Left kidney (tissue), 2 donors: ENCODE results near the gene PDCD6IP. TPM values are rescaled to one million over a fixed set of nuclear protein-coding genes. Genes with fewer than 3 reads are reported as not detected.

Experiments
- DNase-seq: peaks from one replicate; pipeline ENCODE4 v3.0.0-alpha.2; 2013
- polyA plus RNA-seq: library from polyadenylated mRNA; unstranded; fragments of 120-200 nt; gene quantifications from one replicate; pipeline ENCODE4 v1.2.1, GENCODE V29; 2013; ENCODE audit not compliant: insufficient read length

The PDCD6IP gene
- polyA plus RNA-seq, 1 donor = 170 TPM

GRCh38 chr3:33889394-33890039, 91.1 kb downstream of the PDCD6IP start:
- DNase-seq = no peak

GRCh38 chr3:33892655-33893054, 94.2 kb downstream of the PDCD6IP start:
- no peak for DNase-seq

- no peak for DNase-seq
Observed at GRCh38 chr3:33895658-33896057, 97.2 kb downstream of the PDCD6IP start.

- no peak for DNase-seq
Observed at GRCh38 chr3:33897306-33897705, 98.9 kb downstream of the PDCD6IP start.

DNA sequence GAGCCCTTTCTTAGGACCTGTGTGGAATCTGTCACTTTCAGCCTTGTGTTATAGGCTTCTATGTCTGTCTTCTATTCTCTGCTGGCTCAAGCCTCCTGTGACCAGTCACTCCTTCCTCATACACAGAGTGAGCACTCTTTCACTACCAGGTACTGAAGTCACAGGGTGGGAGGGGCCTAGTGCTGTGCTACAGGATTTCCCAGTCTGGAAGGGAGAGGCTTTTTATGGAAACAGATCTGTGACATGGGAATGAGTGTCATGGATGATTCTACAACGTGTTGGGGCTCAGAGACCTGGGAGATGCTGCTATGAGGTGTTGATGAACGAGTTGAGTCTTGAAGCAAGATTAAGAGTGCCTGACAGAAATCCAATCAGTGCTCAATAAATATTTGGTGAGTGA, 100.5 kb downstream of the PDCD6IP start:
- DNase-seq = no peak

DNA sequence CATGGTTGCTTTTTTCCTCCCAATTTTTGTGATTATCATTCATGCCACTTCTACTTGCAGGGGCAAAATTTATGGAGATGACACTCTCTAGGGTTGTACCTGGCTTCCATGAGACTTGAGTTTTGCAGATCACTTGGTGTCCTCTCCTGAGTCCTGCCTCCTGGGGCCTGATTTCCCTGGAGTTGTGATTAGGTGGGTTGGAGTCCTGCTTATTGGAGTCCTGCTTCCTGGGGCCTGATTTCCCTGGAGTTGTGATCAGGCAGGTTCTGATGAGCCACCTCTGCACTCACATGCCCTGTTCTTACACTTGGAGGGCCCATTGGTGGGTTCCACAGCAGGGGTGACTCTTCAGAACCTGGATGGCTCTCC, 102.0 kb downstream of the PDCD6IP start:
- DNase-seq = no peak

DNA sequence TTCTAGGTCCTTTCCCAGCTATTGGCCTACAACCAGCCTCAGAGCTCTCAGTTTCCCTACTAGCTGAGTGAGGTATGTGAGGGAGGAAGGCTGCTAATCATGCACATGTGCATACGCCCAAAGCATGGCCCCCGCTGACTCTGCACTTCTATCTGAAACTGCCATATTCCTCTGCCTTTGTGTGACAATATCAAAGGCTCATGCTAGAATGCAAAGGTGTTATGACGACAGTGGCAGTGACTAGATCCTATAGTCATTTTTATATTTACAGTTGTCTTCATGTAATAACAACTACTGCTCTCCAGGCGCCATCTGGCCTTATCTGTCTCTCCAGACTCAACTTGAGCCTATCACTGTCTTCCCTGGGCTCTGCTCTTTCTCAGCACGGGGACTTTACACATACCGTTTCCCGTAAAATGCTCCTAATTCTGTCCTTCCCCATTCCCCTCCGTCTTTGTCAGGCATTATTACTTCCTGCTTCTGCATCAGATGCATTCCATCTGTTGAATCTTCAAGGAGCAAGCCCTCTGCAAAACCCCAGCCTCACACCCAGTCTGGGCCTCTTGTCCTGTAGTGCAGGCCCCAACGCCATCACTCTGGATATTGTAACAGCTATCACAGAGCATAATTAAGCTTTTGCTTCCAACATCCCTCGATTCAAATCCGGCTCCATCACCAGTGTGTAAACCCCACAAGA, 102.5 kb downstream of the PDCD6IP start:
- DNase-seq = no peak

DNA sequence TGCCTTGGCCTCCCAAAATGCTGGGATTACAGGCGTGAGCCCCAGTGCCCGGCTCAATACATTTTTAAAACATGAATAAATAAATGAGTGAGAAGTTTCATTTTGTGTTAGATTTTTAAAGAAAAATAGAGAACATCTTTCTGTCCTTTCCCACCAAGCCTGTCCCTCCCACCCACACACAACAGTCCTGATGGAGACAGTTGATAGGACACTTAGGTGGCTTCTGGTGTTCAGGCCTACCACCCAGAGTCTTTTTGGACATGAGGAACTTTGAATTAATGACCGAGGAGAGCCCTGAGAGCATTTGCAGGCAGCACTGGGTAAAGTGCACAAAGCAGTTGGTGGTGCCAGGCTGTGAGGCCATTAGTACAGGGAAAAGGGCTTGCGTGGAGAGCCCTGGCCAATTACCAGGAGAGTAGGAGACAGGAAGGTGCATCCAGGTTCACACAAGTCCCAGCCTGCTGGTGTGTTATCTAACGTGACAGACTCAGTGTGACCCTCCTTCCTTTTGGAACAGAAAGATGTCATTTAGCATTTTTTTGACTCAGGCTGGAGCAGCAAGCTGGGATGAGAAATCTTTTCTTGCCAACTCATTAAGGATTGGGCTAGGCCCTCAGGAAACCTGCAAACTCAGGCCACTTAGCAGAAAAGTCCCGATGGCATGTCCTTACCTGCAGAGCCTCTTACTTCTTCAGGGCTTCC, 103.6 kb downstream of the PDCD6IP start:
- no peak for DNase-seq

GRCh38 chr3:33904730-33905129, 106.3 kb downstream of the PDCD6IP start:
- DNase-seq = no peak

DNA sequence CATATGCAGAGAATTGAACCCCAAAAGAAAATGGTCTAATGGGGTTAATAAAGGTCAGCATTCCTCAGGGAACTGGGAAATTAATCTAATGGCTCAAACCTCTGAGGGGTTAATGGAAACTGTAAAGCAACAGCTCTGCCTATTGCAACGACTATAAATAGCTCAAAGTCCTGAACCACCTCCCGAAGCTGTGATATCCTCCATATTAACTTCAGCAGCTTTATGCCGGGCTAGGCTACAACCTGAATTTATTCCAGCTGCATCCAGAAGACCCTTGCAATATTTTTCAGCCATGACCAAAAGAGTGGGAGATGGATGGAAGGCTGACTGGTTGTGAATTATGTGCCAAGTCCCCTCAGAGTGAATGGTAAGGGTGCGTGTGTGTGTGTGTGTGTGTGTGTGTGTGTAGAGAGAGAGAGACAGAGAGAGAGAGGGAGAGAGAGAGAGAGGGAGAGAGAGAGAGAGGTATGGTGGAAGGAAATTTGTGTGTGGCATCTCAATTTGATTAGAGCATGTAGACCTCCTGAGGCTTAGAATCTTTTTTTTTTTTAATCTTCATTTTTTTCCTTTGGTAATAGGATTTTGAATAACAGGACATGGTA, 109.9 kb downstream of the PDCD6IP start:
- DNase-seq = no peak

DNA sequence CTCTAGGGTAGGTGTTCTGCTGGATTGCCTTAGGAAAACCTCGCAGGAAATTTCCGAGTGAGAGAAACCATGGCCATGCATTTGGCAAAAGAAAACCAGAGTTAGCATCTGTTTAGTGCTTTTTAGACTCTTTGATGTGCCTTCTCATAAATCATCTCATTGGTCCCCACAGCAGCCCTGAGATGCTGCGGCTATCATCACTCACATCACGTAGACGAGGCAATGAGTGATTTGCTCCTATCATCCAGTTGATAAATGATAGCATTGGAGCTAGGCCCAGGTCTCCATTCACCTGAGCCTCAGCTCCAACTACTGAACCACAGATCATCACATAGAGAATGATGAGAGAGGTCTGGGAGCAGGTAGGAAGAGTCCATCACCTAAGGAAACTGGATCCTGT, 111.1 kb downstream of the PDCD6IP start:
- DNase-seq = no peak

DNA sequence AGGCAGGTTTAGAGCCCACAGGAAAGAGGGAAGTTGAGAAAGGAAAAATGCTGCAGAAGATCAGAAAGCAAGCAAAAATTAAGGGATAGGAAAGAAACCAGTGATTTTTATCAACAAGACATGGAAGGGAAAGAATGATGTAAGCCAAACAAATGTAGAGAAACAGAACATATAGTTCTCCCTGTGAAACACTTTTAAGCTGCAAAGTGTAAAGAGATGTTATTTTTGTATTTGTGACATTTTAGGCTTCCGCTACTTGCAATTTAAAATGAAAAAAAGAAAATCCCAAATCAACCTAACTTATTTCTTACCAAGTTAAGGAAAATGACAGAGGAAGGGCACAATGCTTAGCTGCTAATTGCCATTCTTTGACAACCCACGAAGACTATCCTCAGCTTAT, 111.6 kb downstream of the PDCD6IP start:
- DNase-seq = no peak

GRCh38 chr3:33911525-33912322, 113.3 kb downstream of the PDCD6IP start:
- DNase-seq = no peak

DNA sequence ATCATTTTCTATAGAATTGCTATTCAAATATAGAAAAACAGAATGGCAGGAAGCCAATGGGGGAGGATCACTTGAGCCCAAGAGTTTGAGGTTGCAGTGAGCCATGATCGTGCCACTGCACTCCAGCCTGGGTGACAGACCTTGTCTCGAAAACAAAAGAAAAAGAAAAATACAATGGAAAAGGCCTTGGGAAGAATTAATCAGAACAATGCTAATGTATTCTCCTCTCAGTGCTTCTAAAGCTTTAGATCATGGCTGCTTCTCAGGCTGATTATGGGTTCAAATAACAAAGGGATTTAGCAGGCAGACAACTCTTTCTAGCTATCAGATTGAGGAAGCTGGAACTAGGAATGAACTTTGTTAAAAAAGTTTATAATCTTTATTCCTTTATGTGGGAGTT, 115.8 kb downstream of the PDCD6IP start:
- DNase-seq = no peak

DNA sequence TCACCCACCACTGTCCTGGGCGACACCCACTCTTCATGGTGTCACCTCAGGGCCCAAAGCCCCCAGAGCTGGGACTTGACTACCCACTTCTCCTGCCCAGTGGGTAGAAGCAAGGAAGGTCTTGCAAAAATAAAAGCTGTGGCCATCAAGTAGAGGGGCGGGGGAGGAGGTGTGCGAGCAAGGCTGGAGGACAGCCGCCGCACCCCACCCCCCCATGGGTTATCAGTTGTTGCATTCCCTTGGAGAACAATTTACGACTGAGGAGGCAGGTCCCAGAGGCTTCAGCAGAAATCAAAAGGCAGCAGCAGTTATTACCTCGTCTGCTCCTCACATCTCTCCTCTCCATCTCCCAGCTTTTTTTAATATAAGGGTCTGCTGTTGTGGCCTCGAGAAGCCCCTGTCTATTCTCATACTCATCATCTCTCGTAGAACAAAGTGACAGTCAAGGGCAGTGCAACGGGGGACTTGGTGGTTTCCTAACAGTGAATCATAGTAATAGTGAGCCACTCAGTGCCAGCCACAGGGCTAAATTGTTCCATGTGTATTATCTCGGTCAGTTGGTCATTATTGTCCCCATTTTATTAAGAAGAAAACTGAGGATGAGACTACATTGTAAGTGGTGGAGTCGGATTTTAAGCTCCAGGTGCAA, 116.4 kb downstream of the PDCD6IP start:
- DNase-seq = no peak

DNA sequence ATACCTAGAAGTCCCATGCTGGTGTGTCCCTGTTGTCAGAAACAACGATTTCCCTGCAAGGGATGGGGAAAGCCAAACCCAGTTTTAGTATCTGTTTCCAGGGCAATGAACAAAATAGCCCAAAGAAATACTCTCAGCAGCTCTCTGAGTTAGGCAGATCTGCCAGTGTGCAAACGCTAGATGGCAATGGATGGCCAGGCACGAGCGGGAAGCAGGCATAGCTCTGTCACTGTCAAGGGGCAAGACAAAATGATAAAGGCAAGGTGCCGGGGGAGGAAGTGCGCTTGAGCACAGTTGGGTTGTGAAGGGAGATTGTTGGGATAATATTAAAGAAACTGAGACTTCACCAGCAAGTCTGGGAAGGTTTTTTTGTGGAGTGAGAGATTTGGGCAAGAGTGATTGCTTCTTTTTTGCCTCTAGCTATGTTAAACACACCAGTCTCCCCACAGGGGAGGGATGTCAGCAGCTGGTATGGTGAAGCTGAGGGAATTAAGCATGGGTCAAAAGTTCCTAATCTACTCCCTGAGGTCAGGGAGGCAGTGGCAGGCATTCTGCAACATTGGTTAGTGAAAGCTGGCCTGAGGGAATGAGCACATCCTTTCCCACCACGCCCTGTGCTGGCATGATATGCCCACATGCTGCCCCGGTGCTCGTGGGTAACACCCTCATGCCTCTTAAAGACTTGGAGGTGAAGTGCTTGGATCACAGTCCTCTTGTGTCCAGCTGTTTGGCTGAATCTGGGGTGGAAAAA, 117.5 kb downstream of the PDCD6IP start:
- peak; percentile 59 for DNase-seq

GRCh38 chr3:33918126-33918756, 119.8 kb downstream of the PDCD6IP start:
- no peak for DNase-seq
